Fibroblast of skin of left biceps (primary cell): ENCODE measurements around the gene CTXND1.
"Not testable (repeated sequence)": the region's sequence is repeated elsewhere in the genome, so short reads cannot be mapped to it uniquely, and the experiment has no call there.

Experiments used
- DNase-seq, 2 experiments: peaks; one replicate each; pipeline ENCODE4 v3.0.0-alpha.2; 2013; ENCODE audit warnings: low read depth in 2 of 2

The CTXND1 gene

GRCh38 chr15:80252121-80252518 lies at the start of gene CTXND1:
Gene CTXND1 (minus strand): TSS chr15:80252213. CDS start chr15:80201949, 50,264 bp downstream.
- DNase-seq = no peak

DNA sequence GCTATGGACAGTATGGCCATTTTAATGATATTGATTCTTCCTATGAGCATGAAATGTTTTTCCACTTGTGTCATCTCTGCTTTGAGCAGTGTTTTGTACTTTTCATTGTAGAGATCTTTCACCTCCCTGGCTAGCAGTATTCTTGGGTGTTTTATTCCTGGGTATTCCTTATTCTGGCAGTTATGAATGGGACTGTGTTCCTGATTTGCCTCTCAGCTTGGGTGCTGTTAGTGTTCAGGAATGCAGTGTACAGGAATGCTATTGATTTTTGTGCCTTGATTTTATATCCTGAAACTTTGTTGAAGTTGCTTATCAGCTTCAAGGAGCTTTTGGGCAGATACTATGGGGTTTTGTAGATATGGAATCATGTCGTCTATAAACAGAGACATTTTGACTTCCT lies 49.5 kb upstream of the CTXND1 start:
- no peak for DNase-seq

- not testable (repeated sequence) for DNase-seq
These were observed 43.8 kb upstream of the CTXND1 start for GRCh38 chr15:80295777-80296176.

DNA sequence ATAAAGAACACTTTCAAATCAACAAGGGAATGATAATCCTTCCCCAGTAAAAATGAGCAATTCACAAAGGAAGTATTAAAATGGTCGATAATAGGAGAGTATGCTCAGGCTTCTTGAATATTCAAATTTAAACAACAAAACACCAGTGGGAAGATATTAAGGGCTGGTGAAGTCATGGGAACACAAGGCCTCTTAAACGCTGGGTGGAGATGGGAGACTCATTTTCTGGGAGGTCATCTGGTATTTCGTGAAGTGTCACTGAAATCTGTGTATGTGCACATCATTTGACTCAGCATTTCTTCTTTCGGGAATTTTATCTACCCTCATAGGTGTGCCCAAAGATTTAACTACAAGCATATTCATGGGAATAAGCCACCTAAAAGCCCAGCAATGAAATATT lies 40.1 kb upstream of the CTXND1 start:
- no peak for DNase-seq

- DNase-seq = not testable (repeated sequence)
These were observed 38.9 kb upstream of the CTXND1 start for GRCh38 chr15:80290891-80291290.

DNA sequence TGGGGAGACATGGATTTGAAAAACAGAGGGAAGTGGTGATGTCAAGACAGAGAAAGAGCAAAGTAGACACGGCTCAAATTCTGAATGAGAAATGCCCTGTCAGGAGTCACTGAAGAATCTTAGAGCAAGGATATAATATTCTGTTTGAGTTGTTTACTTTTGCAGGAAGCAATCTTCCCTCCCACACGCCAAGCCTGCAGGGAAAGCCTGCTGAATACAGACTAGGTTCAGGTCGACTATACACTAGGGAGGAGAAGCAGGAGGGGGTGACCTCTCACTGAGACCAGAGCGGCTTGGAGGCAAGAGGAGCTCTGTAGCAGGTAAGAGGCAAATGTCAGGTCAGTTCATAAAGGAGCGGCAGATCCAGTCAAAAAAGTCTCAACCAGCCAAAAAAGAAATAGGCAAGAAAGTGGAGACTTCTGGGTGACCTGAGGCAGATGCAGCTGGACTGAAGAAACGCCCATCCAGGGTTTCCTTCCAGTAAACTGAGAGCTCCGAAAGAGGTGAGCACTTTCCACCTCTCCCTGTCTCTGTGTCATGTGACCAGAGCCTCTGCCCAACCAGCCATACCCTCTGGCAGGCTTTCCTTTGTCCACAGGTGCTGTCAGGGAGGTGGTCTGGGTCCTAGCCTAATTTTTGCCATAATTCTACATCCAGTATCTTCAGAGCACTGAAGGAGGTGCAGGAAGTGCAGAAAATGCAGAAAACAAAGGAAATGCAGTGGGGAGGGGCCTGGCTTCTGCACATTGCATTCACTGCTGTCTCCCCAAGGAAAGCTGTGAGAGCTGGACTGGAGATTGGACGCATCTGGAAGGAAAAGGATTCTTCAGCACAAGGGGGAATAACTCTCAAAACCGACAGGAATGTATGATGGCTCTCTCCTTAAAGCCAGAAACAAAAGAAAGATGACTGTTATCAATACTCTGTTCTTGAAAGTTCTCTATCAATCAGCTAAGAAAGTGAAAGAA lies 37.8 kb upstream of the CTXND1 start:
- no peak for DNase-seq

GRCh38 chr15:80288131-80288530 lies 36.1 kb upstream of the CTXND1 start:
- no peak for DNase-seq

DNA sequence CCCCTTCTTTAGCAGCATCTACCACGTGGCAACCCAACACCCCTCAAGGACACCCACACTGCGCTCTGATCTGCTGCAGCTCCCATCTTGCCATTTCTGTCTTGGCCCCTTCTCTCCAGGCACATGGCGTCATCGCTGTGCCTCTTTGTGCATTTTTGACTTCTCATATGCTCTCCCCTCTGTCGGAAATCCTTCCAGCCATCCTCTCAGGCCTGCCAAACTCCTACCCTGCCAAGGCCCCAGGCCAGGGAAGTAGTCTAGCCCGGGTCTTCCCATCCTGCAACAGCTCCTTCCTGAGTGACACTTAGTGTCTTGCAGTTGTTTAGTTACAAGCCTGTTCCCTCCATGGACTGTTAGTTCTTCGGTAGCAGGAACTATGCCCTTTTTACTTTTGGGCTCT lies 34.0 kb upstream of the CTXND1 start:
- no peak for DNase-seq

DNA sequence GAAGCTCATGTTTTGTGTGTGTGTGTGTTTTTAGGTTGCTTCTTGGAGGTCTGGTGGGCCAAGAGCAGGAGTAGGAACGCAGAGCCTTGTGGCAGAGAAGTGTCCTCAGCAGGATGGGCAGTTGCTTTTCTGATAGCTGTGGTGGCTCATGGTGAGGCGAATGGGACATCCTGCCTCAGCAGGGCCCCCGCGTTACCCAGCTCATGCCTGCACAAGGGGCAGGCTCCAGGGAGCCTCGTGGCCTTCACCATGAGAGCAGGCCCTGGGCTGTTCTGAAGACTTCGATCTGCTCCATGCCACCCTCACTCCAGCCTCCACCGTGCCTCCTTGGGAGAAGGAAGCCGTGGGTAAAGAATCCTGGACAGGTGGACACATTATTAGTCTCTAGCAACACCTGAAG lies 33.4 kb upstream of the CTXND1 start:
- DNase-seq = no peak

DNA sequence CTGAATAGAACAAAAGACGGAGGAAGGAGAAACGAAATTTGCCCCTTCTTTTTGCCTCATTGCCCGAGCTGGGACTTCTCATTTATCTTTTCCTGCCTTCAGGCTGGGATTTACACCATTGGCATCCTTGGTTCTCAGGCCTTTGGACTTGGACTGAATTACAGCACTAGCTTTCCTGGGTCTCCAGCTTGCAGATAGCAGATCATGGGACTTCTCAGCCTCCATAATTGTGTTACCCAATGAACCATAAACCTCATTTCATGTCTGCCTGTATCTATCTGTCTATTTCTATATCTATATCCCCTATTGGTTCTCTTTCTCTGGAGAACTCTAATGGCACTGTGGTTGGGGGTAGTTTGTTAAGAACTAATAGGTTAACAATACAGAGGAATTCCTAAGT lies 31.5 kb upstream of the CTXND1 start:
- DNase-seq = no peak

DNA sequence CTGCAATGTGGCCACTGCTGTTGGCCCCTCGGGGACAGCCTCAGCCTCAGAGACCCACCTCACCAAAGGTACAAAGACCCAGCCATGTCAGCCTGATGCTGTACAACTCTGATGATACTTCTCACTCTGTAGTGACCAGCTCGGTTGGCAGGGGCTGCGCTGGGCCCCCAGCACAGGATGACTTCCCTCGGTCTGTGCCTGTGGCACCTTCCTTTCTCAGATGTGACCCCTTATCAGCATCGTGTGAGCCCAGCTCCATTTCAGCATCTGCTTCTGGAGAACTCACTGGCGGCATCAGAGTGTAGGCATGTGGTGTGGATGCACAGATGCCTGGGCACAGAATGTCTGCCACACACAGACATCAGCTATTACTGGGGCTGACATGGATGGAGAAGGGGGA lies 25.1 kb upstream of the CTXND1 start:
- no peak for DNase-seq

DNA sequence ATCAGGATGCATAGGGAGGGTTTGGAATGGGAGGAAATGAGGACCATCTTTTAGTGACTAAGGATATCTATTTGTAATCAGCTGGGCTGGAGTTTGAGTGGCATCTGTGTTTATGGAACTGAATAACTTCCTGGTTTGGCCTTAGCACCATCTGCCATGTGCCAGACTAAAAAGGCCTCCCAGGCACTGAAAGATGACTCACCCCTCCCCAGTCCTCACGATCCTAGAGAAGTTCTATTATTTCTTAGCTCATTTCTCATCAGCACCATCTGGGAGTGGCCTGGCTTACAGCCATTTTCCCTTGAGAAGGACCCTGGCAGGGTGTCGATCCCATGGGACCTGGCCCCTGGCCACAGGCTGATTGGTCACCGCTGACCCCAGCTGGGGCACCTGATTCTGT lies 23.9 kb upstream of the CTXND1 start:
- peak in 1 of 2 experiments; percentile 2 for DNase-seq

DNA sequence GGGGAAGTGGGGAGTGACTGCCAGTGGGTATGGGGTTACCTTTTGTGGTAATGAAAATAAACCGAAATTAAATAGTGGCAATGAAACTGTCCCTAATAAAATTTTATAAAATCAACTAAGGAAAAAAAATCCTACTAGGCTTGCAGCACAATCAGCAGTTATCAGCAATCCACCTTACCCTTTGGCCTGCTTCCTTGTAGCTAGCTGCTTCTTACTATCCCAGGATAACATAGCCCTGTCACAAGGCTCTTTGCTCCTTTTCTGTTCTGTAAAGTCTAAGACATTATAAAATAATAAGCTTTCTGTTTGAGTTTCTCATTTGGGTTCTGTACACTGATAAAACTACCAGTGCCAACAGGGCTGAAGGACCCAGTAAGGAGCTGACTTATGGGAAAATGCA lies 23.0 kb upstream of the CTXND1 start:
- no peak for DNase-seq

- no peak for DNase-seq
These were observed 22.5 kb upstream of the CTXND1 start for GRCh38 chr15:80274554-80274953.

DNA sequence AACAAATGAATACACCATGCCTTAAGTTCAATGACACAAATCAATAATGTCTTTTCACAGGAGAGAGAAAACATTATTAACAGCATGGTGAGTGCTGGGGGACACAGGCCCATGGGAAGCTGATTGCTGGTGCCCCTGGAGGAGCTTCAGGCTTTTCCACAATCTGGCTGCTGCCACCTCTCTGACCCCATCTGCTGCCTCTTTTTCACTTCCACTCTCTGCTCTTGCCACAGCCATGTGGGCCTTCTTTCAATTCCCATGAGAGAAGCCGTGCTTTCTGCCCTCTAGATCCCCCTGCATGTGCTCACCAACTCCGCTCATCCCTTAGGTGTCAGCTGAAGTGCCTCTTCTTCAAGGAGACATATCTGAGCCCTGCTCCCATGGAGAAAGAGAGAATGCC lies 21.0 kb upstream of the CTXND1 start:
- DNase-seq = no peak

GRCh38 chr15:80270472-80270871 lies 18.5 kb upstream of the CTXND1 start:
- DNase-seq = no peak

GRCh38 chr15:80268101-80268500 lies 16.1 kb upstream of the CTXND1 start:
- DNase-seq = no peak

GRCh38 chr15:80267658-80268057 lies 15.6 kb upstream of the CTXND1 start:
- no peak for DNase-seq

DNA sequence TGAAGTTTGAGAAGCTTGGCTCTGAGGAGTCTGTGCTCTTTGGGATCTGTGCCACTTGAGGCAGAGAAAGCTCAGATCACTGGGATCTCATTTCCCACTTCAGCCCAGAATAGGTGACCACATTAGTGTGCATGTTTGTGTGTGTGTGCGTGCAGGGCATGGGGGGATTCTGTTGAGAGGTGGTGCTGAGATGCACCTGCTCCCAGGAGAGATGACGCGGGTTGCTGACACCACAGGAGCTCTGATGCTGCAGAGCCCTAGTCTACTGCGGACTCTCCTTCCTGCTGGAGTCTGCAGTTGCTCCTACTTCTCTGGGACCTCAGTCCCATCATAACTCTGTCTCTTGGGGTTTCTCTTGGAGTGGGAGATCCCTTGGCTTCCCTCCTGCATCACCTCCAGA lies 14.7 kb upstream of the CTXND1 start:
- DNase-seq = no peak

DNA sequence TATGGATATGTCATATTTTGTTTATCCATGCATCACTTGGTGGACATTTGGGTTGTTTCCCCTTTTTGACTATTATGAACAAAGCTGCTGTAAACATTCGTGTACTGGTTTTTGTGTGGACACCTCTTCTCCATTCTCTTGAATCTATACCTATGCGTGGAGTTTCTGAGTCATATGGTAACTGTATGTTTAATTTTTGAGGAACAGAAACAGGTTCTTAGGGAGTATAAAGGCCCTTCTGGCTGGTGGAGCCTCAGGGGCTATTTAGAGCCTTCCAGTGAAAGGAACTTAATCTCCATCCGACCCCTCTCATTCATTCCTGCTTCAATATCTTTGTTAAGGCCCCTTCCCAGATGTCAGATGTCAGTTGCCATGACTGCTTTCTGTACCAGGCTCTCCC lies 14.1 kb upstream of the CTXND1 start:
- no peak for DNase-seq

GRCh38 chr15:80265021-80265420 lies 13.0 kb upstream of the CTXND1 start:
- DNase-seq = no peak

- no peak for DNase-seq
These were observed 12.0 kb upstream of the CTXND1 start for GRCh38 chr15:80264031-80264430.

- DNase-seq = no peak
These were observed 8.5 kb upstream of the CTXND1 start for GRCh38 chr15:80260551-80260950.
